Stimulated activated naive B cell treated with anti-CD40 and anti-IgM and Interleukin-4, amounts not matched to agents 10 μg/mL and 1 μg/mL and 100 μg/mL, for 72 hours (primary cell): ENCODE data around the gene ATP7B.

ENCODE experiments used
- ATAC-seq, 2 donors: fragments of 150-1000 bp; cut with Tn5 transposase; replicated peaks; 2 replicates each; pipeline ENCODE4 v1.10.0; 2021; ENCODE audit warnings: moderate library complexity in 1 of 2
- DNase-seq: peaks from one replicate; pipeline ENCODE4 v3.0.0; 2021
- H3K27ac Mint-ChIP-seq: one replicate; pipeline ENCODE4 v1.8.0; 2022; ENCODE audit warnings: mild to moderate bottlenecking, mixed read lengths
- H3K27me3 Mint-ChIP-seq, 2 donors: one replicate each; pipeline ENCODE4 v1.8.0; 2022; ENCODE audit warnings: mixed read lengths in 2 of 2
- H3K36me3 Mint-ChIP-seq, 2 donors: one replicate each; pipeline ENCODE4 v1.8.0; 2022; ENCODE audit warnings: mixed read lengths in 2 of 2, mild to moderate bottlenecking in 1 of 2
- H3K4me1 Mint-ChIP-seq, 2 donors: one replicate each; pipeline ENCODE4 v1.8.0; 2022; ENCODE audit warnings: mixed read lengths in 2 of 2, mild to moderate bottlenecking in 1 of 2
- H3K4me3 Mint-ChIP-seq, 2 donors: one replicate each; pipeline ENCODE4 v1.8.0; 2022; ENCODE audit warnings: mild to moderate bottlenecking in 2 of 2, mixed read lengths in 2 of 2, moderate library complexity in 1 of 2
- H3K9me3 Mint-ChIP-seq, 2 donors: one replicate each; pipeline ENCODE4 v1.8.0; 2022; ENCODE audit warnings: mixed read lengths in 2 of 2, mild to moderate bottlenecking in 1 of 2

The ATP7B gene

GRCh38 chr13:52024481-52024880 is 13.2 kb upstream of the ATP7B start, which contains the start of gene UTP14C:
Gene UTP14C, plus strand, starts transcription at chr13:52024691. Its CDS starts 4,114 bp downstream, at chr13:52028805.
- H3K4me3 Mint-ChIP-seq = no peak within 1 kb of the TSS
- no peaks in the 10 kb centered on the region for H3K27me3 Mint-ChIP-seq
- DNase-seq (no peak), ATAC-seq (no peak)
- H3K9me3 Mint-ChIP-seq = peaks cover 4 to 6% of the 10 kb centered on the region in 2 donors
- H3K36me3 Mint-ChIP-seq = peaks cover 55 to 78% of the 10 kb centered on the region in 2 donors
- H3K4me1 Mint-ChIP-seq = peaks cover 16 to 19% of the 10 kb centered on the region in 2 donors
- no peak within 1 kb of the TSS for H3K27ac Mint-ChIP-seq

GRCh38 chr13:52022356-52022755 is 11.1 kb upstream of the ATP7B start:
- H3K4me1 Mint-ChIP-seq = peaks cover 16 to 30% of the 10 kb centered on the region in 2 donors
- H3K4me3 Mint-ChIP-seq = no peak overlapping the region
- no peaks in the 10 kb centered on the region for H3K27me3 Mint-ChIP-seq
- no peak overlapping the region for H3K27ac Mint-ChIP-seq
- peaks cover 55 to 70% of the 10 kb centered on the region in 2 donors for H3K36me3 Mint-ChIP-seq
- H3K9me3 Mint-ChIP-seq = peaks cover 0 to 2% of the 10 kb centered on the region in 2 donors
- DNase-seq (no peak), ATAC-seq (no peak)

- H3K36me3 Mint-ChIP-seq = peaks cover 52 to 68% of the 10 kb centered on the region in 2 donors
- ATAC-seq (no peak), DNase-seq (no peak)
- no peaks in the 10 kb centered on the region for H3K9me3 Mint-ChIP-seq
- no peak overlapping the region for H3K27ac Mint-ChIP-seq
- no peaks in the 10 kb centered on the region for H3K27me3 Mint-ChIP-seq
- peaks cover 12 to 30% of the 10 kb centered on the region in 2 donors for H3K4me1 Mint-ChIP-seq
- H3K4me3 Mint-ChIP-seq = no peak overlapping the region
Observed at GRCh38 chr13:52020191-52020590, 8.9 kb upstream of the ATP7B start.

- ATAC-seq (no peak), DNase-seq (no peak)
- H3K36me3 Mint-ChIP-seq = peaks cover 42 to 46% of the 10 kb centered on the region in 2 donors
- peaks cover under 1 to 2% of the 10 kb centered on the region in 2 donors for H3K27me3 Mint-ChIP-seq
- H3K27ac Mint-ChIP-seq = no peak overlapping the region
- H3K4me3 Mint-ChIP-seq = no peak overlapping the region
- H3K9me3 Mint-ChIP-seq = no peaks in the 10 kb centered on the region
- H3K4me1 Mint-ChIP-seq = peaks cover 12 to 31% of the 10 kb centered on the region in 2 donors
Observed at GRCh38 chr13:52016296-52016695, 5.0 kb upstream of the ATP7B start.

- H3K9me3 Mint-ChIP-seq = no peaks in the 10 kb centered on the region
- ATAC-seq = no peak
- H3K27ac Mint-ChIP-seq = peak overlapping the region; percentile 97
- H3K27me3 Mint-ChIP-seq = peaks cover 18 to 33% of the 10 kb centered on the region in 2 donors
- H3K4me1 Mint-ChIP-seq = peaks cover 11 to 23% of the 10 kb centered on the region in 2 donors
- no peak for DNase-seq
- H3K4me3 Mint-ChIP-seq = peak overlapping the region; percentile 99 to 100
- H3K36me3 Mint-ChIP-seq = peaks cover 18 to 20% of the 10 kb centered on the region in 2 donors
Observed at GRCh38 chr13:52012512-52012836, 1.2 kb upstream of the ATP7B start.

- peak; percentile 100 for DNase-seq
- Mint-ChIP-seq H3K27ac (peak within 1 kb of the TSS; percentile 97), H3K27me3 (peaks cover 21 to 37% of the 10 kb centered on the region in 2 donors), H3K36me3 (peaks cover 14% of the 10 kb centered on the region in 2 donors), H3K4me3 (peak within 1 kb of the TSS; percentile 99 to 100), H3K4me1 (peaks cover 9 to 19% of the 10 kb centered on the region in 2 donors), H3K9me3 (no peaks in the 10 kb centered on the region)
- peak; percentile 99 for ATAC-seq
Observed at GRCh38 chr13:52011632-52012511, 622 bp upstream of the ATP7B start, which contains the start of gene ALG11. Gene ALG11, plus strand, starts transcription at chr13:52012398. Its CDS starts 21 bp downstream, at chr13:52012419.

GRCh38 chr13:52009946-52010345 is 1.3 kb downstream of the ATP7B start:
- Mint-ChIP-seq H3K27ac (no peak overlapping the region), H3K27me3 (peaks cover 26 to 46% of the 10 kb centered on the region in 2 donors), H3K36me3 (peaks cover 0 to 2% of the 10 kb centered on the region in 2 donors), H3K9me3 (no peaks in the 10 kb centered on the region), H3K4me3 (peak overlapping the region in 1 of 2 donors; percentile 7), H3K4me1 (peaks cover 5 to 7% of the 10 kb centered on the region in 2 donors)
- DNase-seq (no peak), ATAC-seq (no peak)

GRCh38 chr13:52006523-52007245 is 4.6 kb downstream of the ATP7B start:
- no peaks in the 10 kb centered on the region for H3K9me3 Mint-ChIP-seq
- H3K27ac Mint-ChIP-seq = no peak overlapping the region
- peaks cover 26 to 46% of the 10 kb centered on the region in 2 donors for H3K27me3 Mint-ChIP-seq
- no peak for ATAC-seq
- H3K36me3 Mint-ChIP-seq = no peaks in the 10 kb centered on the region
- no peak overlapping the region for H3K4me3 Mint-ChIP-seq
- no peak for DNase-seq
- peaks cover 5 to 7% of the 10 kb centered on the region in 2 donors for H3K4me1 Mint-ChIP-seq

- DNase-seq = no peak
- H3K36me3 Mint-ChIP-seq = no peaks in the 10 kb centered on the region
- H3K27ac Mint-ChIP-seq = no peak overlapping the region
- peaks cover 25 to 45% of the 10 kb centered on the region in 2 donors for H3K27me3 Mint-ChIP-seq
- no peak for ATAC-seq
- H3K9me3 Mint-ChIP-seq = no peaks in the 10 kb centered on the region
- peaks cover 2 to 3% of the 10 kb centered on the region in 2 donors for H3K4me1 Mint-ChIP-seq
- H3K4me3 Mint-ChIP-seq = no peak overlapping the region
Observed at GRCh38 chr13:52005841-52006522, 5.3 kb downstream of the ATP7B start.

GRCh38 chr13:52004511-52005170 is 6.6 kb downstream of the ATP7B start:
- Mint-ChIP-seq H3K27ac (no peak overlapping the region), H3K27me3 (peaks cover 27 to 40% of the 10 kb centered on the region in 2 donors), H3K9me3 (no peaks in the 10 kb centered on the region), H3K4me1 (peaks cover 0 to 1% of the 10 kb centered on the region in 2 donors), H3K4me3 (no peak overlapping the region), H3K36me3 (no peaks in the 10 kb centered on the region)
- DNase-seq (no peak), ATAC-seq (peak in 1 of 2 donors; percentile 32)

- peaks cover 29 to 42% of the 10 kb centered on the region in 2 donors for H3K27me3 Mint-ChIP-seq
- no peak for ATAC-seq
- H3K9me3 Mint-ChIP-seq = no peaks in the 10 kb centered on the region
- no peaks in the 10 kb centered on the region for H3K36me3 Mint-ChIP-seq
- H3K27ac Mint-ChIP-seq = no peak overlapping the region
- no peak overlapping the region for H3K4me3 Mint-ChIP-seq
- peaks cover 0 to 1% of the 10 kb centered on the region in 2 donors for H3K4me1 Mint-ChIP-seq
- DNase-seq = no peak
Observed at GRCh38 chr13:52003541-52003940, 7.7 kb downstream of the ATP7B start.

GRCh38 chr13:52002361-52002760 is 8.9 kb downstream of the ATP7B start:
- DNase-seq = no peak
- no peak for ATAC-seq
- H3K4me3 Mint-ChIP-seq = no peak overlapping the region
- H3K4me1 Mint-ChIP-seq = peaks cover 0 to 1% of the 10 kb centered on the region in 2 donors
- H3K27me3 Mint-ChIP-seq = peaks cover 30 to 43% of the 10 kb centered on the region in 2 donors
- no peak overlapping the region for H3K27ac Mint-ChIP-seq
- H3K9me3 Mint-ChIP-seq = no peaks in the 10 kb centered on the region
- no peaks in the 10 kb centered on the region for H3K36me3 Mint-ChIP-seq

- Mint-ChIP-seq H3K27me3 (peaks cover 23 to 43% of the 10 kb centered on the region in 2 donors), H3K4me1 (peaks cover 0 to 1% of the 10 kb centered on the region in 2 donors), H3K9me3 (no peaks in the 10 kb centered on the region), H3K27ac (no peak overlapping the region), H3K4me3 (no peak overlapping the region), H3K36me3 (no peaks in the 10 kb centered on the region)
- DNase-seq = no peak
- ATAC-seq = peak; percentile 84 to 87
Observed at GRCh38 chr13:52001120-52001731, 10.0 kb downstream of the ATP7B start.
